ENCODE measurements around the gene MYF5. TPM values are rescaled to one million over a fixed set of nuclear protein-coding genes. Genes with fewer than 3 reads are reported as not detected.

The MYF5 gene
- total and polyA plus RNA-seq, 2 donors (not counting 1 experiment from before 2014, with no cell fraction given): not detected

GRCh38 chr12:80712866-80713265 is 3.8 kb upstream of the MYF5 start:
- no peaks in the 10 kb centered on the region for H4K20me1 ChIP-seq (ENCODE audit: control insufficient read depth, extremely low read depth, insufficient read depth, low read length)
- no peak overlapping the region for H3K9ac ChIP-seq (ENCODE audit: insufficient read depth, low read length)
- no peaks in the 10 kb centered on the region for H3K4me1 ChIP-seq (ENCODE audit: control insufficient read depth, extremely low read depth, insufficient read depth, low read length)
- no peak overlapping the region for H3K4me3 ChIP-seq (replicated peaks in 1 of 4; ENCODE audit: control extremely low read depth in 1 of 4, insufficient read depth in 1 of 4, low read depth in 3 of 4, low read length in 4 of 4)
- no peak overlapping the region for H2AFZ ChIP-seq (ENCODE audit: low read length)
- no peak overlapping the region for H3K4me2 ChIP-seq (ENCODE audit: extremely low read depth, insufficient read depth, low read length)
- TF ChIP-seq CTCF (conservative IDR thresholded peaks at IDR 0.05 in 1 of 2, IDR thresholded peaks at IDR 0.05 in 1 of 2; ENCODE audit: low read depth in 1 of 2, low read length in 2 of 2) (no peak), EZH2 (IDR thresholded peaks at IDR 0.05; ENCODE audit: low read length, missing control alignments) (no peak)
- DNase-seq (ENCODE audit: low read depth in 2 of 2): no peak
- no peaks in the 10 kb centered on the region for H3K36me3 ChIP-seq (ENCODE audit: control insufficient read depth, insufficient read depth, low read length)
- H3K9me3 ChIP-seq (ENCODE audit: control insufficient read depth, insufficient read depth, low read depth, low read length): no peaks in the 10 kb centered on the region
- H3K79me2 ChIP-seq (ENCODE audit: control insufficient read depth, insufficient read depth, low read length): no peaks in the 10 kb centered on the region
- H3K27ac ChIP-seq (ENCODE audit: insufficient read depth, low read length): no peak overlapping the region
- no peaks in the 10 kb centered on the region for H3K27me3 ChIP-seq (ENCODE audit: control insufficient read depth, insufficient read depth, low read length)

GRCh38 chr12:80713419-80713818 is 3.3 kb upstream of the MYF5 start:
- DNase-seq (ENCODE audit: low read depth in 2 of 2): no peak
- Histone ChIP-seq H3K4me2 (ENCODE audit: extremely low read depth, insufficient read depth, low read length) (no peak overlapping the region), H3K27me3 (ENCODE audit: control insufficient read depth, insufficient read depth, low read length) (no peaks in the 10 kb centered on the region), H3K9ac (ENCODE audit: insufficient read depth, low read length) (no peak overlapping the region), H3K36me3 (ENCODE audit: control insufficient read depth, insufficient read depth, low read length) (no peaks in the 10 kb centered on the region), H3K4me3 (replicated peaks in 1 of 4; ENCODE audit: control extremely low read depth in 1 of 4, insufficient read depth in 1 of 4, low read depth in 3 of 4, low read length in 4 of 4) (no peak overlapping the region), H3K79me2 (ENCODE audit: control insufficient read depth, insufficient read depth, low read length) (no peaks in the 10 kb centered on the region), H4K20me1 (ENCODE audit: control insufficient read depth, extremely low read depth, insufficient read depth, low read length) (no peaks in the 10 kb centered on the region), H3K9me3 (ENCODE audit: control insufficient read depth, insufficient read depth, low read depth, low read length) (no peaks in the 10 kb centered on the region), H3K27ac (ENCODE audit: insufficient read depth, low read length) (no peak overlapping the region), H2AFZ (ENCODE audit: low read length) (no peak overlapping the region), H3K4me1 (ENCODE audit: control insufficient read depth, extremely low read depth, insufficient read depth, low read length) (no peaks in the 10 kb centered on the region)
- TF ChIP-seq CTCF (conservative IDR thresholded peaks at IDR 0.05 in 1 of 2, IDR thresholded peaks at IDR 0.05 in 1 of 2; ENCODE audit: low read depth in 1 of 2, low read length in 2 of 2) (no peak), EZH2 (IDR thresholded peaks at IDR 0.05; ENCODE audit: low read length, missing control alignments) (no peak)

- no peak overlapping the region for H3K27ac ChIP-seq (ENCODE audit: insufficient read depth, low read length)
- TF ChIP-seq EZH2 (IDR thresholded peaks at IDR 0.05; ENCODE audit: low read length, missing control alignments) (no peak), CTCF (conservative IDR thresholded peaks at IDR 0.05 in 1 of 2, IDR thresholded peaks at IDR 0.05 in 1 of 2; ENCODE audit: low read depth in 1 of 2, low read length in 2 of 2) (no peak)
- no peak overlapping the region for H3K9ac ChIP-seq (ENCODE audit: insufficient read depth, low read length)
- peak; percentile 31 to 43 for DNase-seq (ENCODE audit: low read depth in 2 of 2)
- peak overlapping the region; percentile 59 for H2AFZ ChIP-seq (ENCODE audit: low read length)
- no peaks in the 10 kb centered on the region for H3K9me3 ChIP-seq (ENCODE audit: control insufficient read depth, insufficient read depth, low read depth, low read length)
- H3K4me1 ChIP-seq (ENCODE audit: control insufficient read depth, extremely low read depth, insufficient read depth, low read length): no peaks in the 10 kb centered on the region
- no peaks in the 10 kb centered on the region for H4K20me1 ChIP-seq (ENCODE audit: control insufficient read depth, extremely low read depth, insufficient read depth, low read length)
- no peaks in the 10 kb centered on the region for H3K79me2 ChIP-seq (ENCODE audit: control insufficient read depth, insufficient read depth, low read length)
- no peaks in the 10 kb centered on the region for H3K36me3 ChIP-seq (ENCODE audit: control insufficient read depth, insufficient read depth, low read length)
- peak overlapping the region in 2 of 4 experiments; percentile 23 to 32 for H3K4me3 ChIP-seq (replicated peaks in 1 of 4; ENCODE audit: control extremely low read depth in 1 of 4, insufficient read depth in 1 of 4, low read depth in 3 of 4, low read length in 4 of 4)
- peak overlapping the region; percentile 40 for H3K4me2 ChIP-seq (ENCODE audit: extremely low read depth, insufficient read depth, low read length)
- no peaks in the 10 kb centered on the region for H3K27me3 ChIP-seq (ENCODE audit: control insufficient read depth, insufficient read depth, low read length)
Observed at GRCh38 chr12:80714055-80714454, 2.7 kb upstream of the MYF5 start.
